NCI-H1092 treated with DMSO at 0.1 percent for 48 hours (cell line): ENCODE results near the gene SPRR2G.
"Not testable (repeated sequence)": the region's sequence is repeated elsewhere in the genome, so short reads cannot be mapped to it uniquely, and the experiment has no call there.

Experiments
- DNase-seq: peaks from one replicate; lab custom pipeline; 2025; lab: John Stamatoyannopoulos, UW

The SPRR2G gene

DNA sequence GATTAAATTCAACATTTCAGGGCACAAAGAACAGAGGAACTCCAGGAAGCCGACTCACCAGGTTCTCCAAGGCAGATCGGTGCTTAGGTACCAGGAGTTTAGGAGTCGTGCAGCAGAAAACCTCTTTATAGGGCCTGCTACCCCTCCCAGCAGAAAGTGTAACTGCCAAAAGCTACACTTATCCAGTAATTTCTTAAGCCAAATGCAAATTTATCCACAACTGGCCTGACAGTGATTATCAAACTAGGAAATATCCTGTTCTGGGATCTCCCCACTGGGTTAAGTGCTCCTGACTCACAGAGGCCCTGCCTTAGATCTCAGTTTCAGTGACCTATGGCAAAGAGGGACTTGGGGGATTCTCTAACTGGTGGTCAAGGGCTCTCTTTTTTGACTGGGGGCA, 37.3 kb downstream of the SPRR2G start, which contains the start of gene SPRR2F:
Gene SPRR2F (minus strand): TSS at position 101 of the 400 bp plus-strand sequence. CDS start 783 bp downstream, outside the sequence.
- DNase-seq: no peak

- DNase-seq: not testable (repeated sequence)
Observed at GRCh38 chr1:153112454-153112853, 38.2 kb downstream of the SPRR2G start.

- no peak for DNase-seq
Observed at GRCh38 chr1:153100245-153100644, 50.4 kb downstream of the SPRR2G start.
